Right atrium auricular region (tissue), 2 donors: ENCODE results near the gene MRE11. TPM values are rescaled to one million over a fixed set of nuclear protein-coding genes. Genes with fewer than 3 reads are reported as not detected.
"Not testable (repeated sequence)": the region's sequence is repeated elsewhere in the genome, so short reads cannot be mapped to it uniquely, and the experiment has no call there.

ENCODE experiments used
- DNase-seq: peaks from one replicate; pipeline ENCODE4 v3.0.0-alpha.2; 2019; ENCODE audit warnings: low spot score
- H3K27ac ChIP-seq, 2 donors: fragments of 200-600 bp; sonication (generic); 1 replicate in 1 of 2; 2 replicates in 1 of 2; pipeline ENCODE4 v1.5.1; 2016 to 2019
- H3K27me3 ChIP-seq, 2 donors: fragments of 200-600 bp; sonication (generic); one replicate each; pipeline versions ENCODE4 v1.5.1 to v1.6.0; 2017 to 2019
- H3K36me3 ChIP-seq: fragments of 200-600 bp; sonication (generic); one replicate; pipeline ENCODE4 v1.5.1; 2016
- H3K4me1 ChIP-seq, 2 donors: fragments of 200-600 bp; sonication (generic); one replicate each; pipeline versions ENCODE4 v1.5.1 to v1.6.0; 2017 to 2019
- H3K4me3 ChIP-seq, 2 donors: fragments of 200-600 bp; sonication (generic); 1 replicate in 1 of 2; 2 replicates in 1 of 2; pipeline ENCODE4 v1.5.1; 2017 to 2019; ENCODE audit warnings: mild to moderate bottlenecking in 1 of 2, moderate library complexity in 1 of 2
- H3K9me3 ChIP-seq, 2 donors: fragments of 200-600 bp; sonication (generic); one replicate each; pipeline ENCODE4 v1.5.1; 2019
- total RNA-seq, 2 donors: library from RNA; depleted of rRNA; stranded (reverse); fragments of >200 nt; gene quantifications; one replicate each; pipeline ENCODE4 v1.1.0, GENCODE V29; 2016
- TF ChIP-seq, protein P1 (sequence below), 2 donors: fragments of 200-600 bp; sonication (generic); IDR thresholded peaks; one replicate each; pipeline ENCODE4 v1.5.1; 2019; ENCODE audit warnings: antibody characterized with exemption in 2 of 2

The MRE11 gene
- total RNA-seq, 2 donors from 2014 or later: 5.8 to 6.0 TPM

DNA sequence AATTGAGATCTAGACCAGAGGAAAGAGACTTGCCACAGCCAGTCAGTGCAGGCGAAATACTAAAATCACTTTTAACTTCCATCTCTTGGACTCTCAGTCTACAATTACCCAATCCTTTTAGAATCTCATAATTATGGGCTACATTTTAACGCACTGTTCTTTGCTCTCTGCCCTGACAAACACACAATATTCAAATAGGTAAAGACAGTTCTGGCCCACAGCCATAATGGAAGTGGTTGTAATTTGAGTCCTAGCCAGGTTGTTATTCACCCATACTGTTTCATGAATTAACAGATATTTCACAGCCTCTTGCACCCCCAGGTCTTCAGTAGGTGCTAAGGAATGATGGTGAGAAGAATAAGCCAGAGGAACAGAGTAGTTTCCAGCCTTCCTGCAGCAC is 19.4 kb upstream of the MRE11 start:
- no peak for DNase-seq
- no peaks in the 10 kb centered on the region for H3K27me3 ChIP-seq
- TF ChIP-seq, protein P1, sequence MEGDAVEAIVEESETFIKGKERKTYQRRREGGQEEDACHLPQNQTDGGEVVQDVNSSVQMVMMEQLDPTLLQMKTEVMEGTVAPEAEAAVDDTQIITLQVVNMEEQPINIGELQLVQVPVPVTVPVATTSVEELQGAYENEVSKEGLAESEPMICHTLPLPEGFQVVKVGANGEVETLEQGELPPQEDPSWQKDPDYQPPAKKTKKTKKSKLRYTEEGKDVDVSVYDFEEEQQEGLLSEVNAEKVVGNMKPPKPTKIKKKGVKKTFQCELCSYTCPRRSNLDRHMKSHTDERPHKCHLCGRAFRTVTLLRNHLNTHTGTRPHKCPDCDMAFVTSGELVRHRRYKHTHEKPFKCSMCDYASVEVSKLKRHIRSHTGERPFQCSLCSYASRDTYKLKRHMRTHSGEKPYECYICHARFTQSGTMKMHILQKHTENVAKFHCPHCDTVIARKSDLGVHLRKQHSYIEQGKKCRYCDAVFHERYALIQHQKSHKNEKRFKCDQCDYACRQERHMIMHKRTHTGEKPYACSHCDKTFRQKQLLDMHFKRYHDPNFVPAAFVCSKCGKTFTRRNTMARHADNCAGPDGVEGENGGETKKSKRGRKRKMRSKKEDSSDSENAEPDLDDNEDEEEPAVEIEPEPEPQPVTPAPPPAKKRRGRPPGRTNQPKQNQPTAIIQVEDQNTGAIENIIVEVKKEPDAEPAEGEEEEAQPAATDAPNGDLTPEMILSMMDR (IDR thresholded peaks at IDR 0.05): no peak
- no peak overlapping the region for H3K27ac ChIP-seq
- peaks cover 0 to 15% of the 10 kb centered on the region in 2 donors for H3K4me1 ChIP-seq
- H3K9me3 ChIP-seq: no peaks in the 10 kb centered on the region
- no peak overlapping the region for H3K4me3 ChIP-seq
- H3K36me3 ChIP-seq: no peaks in the 10 kb centered on the region

DNA sequence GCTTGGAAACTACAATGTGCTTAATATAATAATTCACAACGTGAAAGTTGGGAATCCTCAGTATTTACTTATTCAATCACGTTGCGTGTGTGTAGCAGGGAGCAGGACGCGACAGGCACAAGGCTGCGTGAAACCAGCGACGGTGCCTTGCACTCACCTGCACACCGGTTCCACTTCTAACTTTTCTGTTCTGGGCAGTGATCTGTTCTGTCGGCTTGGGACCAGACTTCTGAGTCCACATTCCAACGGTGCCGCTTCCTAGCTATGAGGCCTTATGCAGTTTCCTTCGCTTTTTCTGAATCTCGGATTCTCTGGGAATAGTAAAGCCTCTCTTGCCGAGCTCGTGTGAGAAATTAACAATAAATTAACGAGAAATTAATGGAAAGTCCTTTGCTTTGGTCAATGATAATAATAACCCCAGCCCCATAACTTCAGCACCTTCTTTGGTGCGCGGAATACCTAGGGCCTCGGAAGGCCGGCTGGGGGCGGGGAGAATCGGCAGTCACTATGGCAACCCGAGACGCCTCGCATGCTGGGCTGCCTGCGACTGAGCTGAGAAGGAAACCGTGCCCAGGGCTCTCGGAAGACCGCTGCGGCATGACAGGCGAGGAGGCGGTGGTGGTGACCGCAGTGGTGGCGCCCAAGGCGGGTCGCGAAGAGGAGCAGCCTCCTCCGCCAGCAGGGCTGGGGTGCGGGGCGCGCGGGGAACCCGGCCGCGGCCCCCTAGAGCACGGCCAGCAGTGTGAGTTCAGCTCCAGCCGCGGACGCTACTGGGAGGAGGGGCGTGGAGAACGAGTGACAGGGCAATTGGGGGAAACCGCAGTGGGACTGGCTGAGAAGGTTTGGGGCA is 18.5 kb upstream of the MRE11 start, which contains the start of gene C11orf97:
C11orf97 (plus strand) TSS at position 530 of the 850 bp plus-strand sequence; CDS start at position 598, 68 bp downstream.
- Histone ChIP-seq H3K36me3 (no peaks in the 10 kb centered on the region), H3K4me1 (peaks cover 0 to 15% of the 10 kb centered on the region in 2 donors), H3K4me3 (peak within 1 kb of the TSS; percentile 34 to 59), H3K27me3 (no peaks in the 10 kb centered on the region), H3K9me3 (no peaks in the 10 kb centered on the region), H3K27ac (no peak within 1 kb of the TSS)
- TF ChIP-seq, protein P1 (IDR thresholded peaks at IDR 0.05): no peak
- DNase-seq: no peak

DNA sequence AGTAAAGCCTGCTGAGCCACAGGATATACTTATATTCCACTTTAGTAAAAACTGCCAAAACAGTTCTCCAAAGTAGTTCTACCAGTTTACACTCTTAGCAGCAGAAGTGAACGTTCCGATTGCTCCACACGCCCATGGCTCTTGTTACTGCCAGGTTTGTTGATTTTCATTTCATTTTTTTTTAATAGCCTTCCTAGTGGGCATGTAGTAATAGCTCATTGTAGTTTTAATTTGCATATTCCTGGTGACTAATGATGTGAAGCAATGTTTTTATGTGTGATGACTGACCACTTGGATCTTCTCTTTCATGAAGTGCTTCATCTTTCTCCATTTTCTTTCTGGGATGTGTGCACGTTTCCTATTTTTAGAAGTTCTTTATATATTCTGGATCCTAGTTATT is 13.8 kb upstream of the MRE11 start:
- Histone ChIP-seq H3K4me3 (no peak overlapping the region), H3K9me3 (no peaks in the 10 kb centered on the region), H3K27me3 (no peaks in the 10 kb centered on the region), H3K4me1 (peaks cover 0 to 9% of the 10 kb centered on the region in 2 donors), H3K27ac (no peak overlapping the region), H3K36me3 (no peaks in the 10 kb centered on the region)
- DNase-seq: no peak
- TF ChIP-seq, protein P1 (IDR thresholded peaks at IDR 0.05): no peak

DNA sequence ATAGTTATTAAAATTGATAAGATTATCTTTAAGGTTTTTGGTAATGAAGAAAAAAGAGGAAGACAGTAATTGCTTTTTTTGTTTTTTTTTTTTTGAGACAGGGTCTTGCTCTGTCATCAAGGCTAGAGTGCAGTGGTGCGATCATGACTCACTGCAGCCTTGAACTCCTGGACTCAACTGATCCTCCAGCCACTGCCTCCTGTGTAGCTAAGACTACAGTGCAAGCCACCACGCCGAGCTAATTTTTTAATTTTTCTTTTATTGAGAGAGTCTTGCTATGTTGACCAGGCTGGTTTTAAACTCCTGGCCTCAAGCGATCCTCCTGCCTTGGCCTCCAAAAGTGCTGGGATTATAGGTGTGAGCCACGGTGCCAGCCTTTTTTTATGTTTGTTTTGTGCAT is 12.9 kb upstream of the MRE11 start:
- H3K9me3 ChIP-seq, H3K27ac ChIP-seq, H3K27me3 ChIP-seq, H3K4me3 ChIP-seq, H3K36me3 ChIP-seq, DNase-seq, H3K4me1 ChIP-seq: not testable (repeated sequence)

DNA sequence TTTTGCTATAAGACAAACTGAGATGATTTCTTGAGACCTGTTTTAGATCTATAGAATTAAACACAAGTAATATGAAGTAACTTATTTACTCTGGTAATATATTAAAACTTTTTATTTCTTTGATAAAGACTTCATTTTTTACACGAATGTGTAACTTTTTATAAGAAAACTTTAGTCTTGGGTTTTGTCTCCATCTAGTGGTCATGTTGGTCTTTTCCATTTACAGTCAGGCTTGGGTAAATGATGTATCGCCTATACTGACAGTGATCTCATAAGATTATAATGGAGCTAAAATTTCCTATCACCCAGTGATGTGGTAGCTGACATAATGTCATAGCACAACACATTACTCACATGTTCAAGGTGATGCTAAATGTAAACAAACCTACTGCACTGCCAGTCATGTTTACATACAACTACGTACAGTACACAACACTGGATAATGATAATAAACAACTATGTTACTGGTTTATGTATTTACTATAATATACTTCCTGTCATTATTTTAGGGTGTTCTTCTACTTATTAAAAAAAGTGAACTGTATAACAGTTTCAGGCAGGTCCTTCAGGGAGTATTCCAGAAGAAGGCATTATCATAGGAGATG is 11.1 kb upstream of the MRE11 start:
- TF ChIP-seq, protein P1 (IDR thresholded peaks at IDR 0.05): peak; percentile 61 to 72
- DNase-seq: no peak
- Histone ChIP-seq H3K27me3 (no peaks in the 10 kb centered on the region), H3K4me1 (no peaks in the 10 kb centered on the region), H3K4me3 (no peak overlapping the region), H3K9me3 (no peaks in the 10 kb centered on the region), H3K36me3 (peaks cover 18% of the 10 kb centered on the region), H3K27ac (no peak overlapping the region)

DNA sequence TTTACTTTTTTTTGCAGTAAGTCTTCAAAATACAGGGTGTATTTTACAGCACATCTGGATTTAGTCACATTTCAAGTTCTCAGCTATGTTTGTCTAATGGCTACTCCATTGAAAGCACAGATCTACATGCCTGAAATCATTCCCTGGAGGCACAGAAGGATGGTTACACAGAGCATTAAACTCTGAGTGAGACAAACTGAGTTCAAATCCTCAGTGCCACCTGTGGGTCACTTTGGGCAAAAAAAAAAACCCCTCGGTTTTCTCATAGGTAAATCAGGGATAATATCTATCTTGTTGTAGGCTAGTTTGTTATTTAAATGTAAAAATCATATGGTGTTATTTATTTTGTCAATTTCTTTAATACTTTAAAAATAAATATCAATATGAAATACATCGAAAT is 7.9 kb upstream of the MRE11 start:
- Histone ChIP-seq H3K27ac (no peak overlapping the region), H3K4me3 (no peak overlapping the region), H3K4me1 (no peaks in the 10 kb centered on the region), H3K9me3 (no peaks in the 10 kb centered on the region), H3K27me3 (no peaks in the 10 kb centered on the region), H3K36me3 (peaks cover 46% of the 10 kb centered on the region)
- DNase-seq: no peak
- TF ChIP-seq, protein P1 (IDR thresholded peaks at IDR 0.05): no peak
